NCI-H146 treated with DMSO at 0.1 percent for 48 hours (cell line): ENCODE measurements around the gene DNAJB5.
"Not testable (repeated sequence)": the region's sequence is repeated elsewhere in the genome, so short reads cannot be mapped to it uniquely, and the experiment has no call there.

ENCODE experiments used
- DNase-seq: peaks from one replicate; lab custom pipeline; 2025; ENCODE audit not compliant: unreplicated experiment; lab: John Stamatoyannopoulos, UW

Gene DNAJB5

GRCh38 chr9:34998266-34998665 is 8.7 kb downstream of the DNAJB5 start:
- no peak for DNase-seq

- DNase-seq = no peak
These were observed 10.0 kb downstream of the DNAJB5 start for GRCh38 chr9:34999576-34999975.

GRCh38 chr9:35000535-35001284 is 11.2 kb downstream of the DNAJB5 start:
- no peak for DNase-seq

- no peak for DNase-seq
These were observed 11.7 kb downstream of the DNAJB5 start for GRCh38 chr9:35001285-35001677.

GRCh38 chr9:35001803-35002502 is 12.4 kb downstream of the DNAJB5 start:
- DNase-seq = no peak

- no peak for DNase-seq
These were observed 13.1 kb downstream of the DNAJB5 start for GRCh38 chr9:35002623-35003022.

DNA sequence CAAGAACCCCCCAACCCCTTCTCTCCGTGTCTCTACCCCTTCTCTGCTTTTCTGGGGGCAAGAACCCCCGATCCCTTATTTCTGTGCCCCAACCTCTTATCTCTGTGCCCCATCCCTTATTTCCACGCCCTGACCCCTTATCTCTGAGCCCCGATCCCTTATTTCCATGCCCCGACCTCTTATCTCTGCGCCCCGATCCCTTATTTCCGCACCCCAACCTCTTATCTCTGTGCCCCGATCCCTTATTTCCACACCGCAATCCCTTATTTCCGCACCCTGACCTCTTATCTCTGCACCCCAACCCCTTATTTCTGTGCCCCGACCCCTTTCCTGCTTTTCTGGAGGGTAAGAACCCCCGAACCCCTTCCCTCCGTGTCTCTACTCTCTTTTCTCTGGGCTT is 14.8 kb downstream of the DNAJB5 start:
- not testable (repeated sequence) for DNase-seq

DNA sequence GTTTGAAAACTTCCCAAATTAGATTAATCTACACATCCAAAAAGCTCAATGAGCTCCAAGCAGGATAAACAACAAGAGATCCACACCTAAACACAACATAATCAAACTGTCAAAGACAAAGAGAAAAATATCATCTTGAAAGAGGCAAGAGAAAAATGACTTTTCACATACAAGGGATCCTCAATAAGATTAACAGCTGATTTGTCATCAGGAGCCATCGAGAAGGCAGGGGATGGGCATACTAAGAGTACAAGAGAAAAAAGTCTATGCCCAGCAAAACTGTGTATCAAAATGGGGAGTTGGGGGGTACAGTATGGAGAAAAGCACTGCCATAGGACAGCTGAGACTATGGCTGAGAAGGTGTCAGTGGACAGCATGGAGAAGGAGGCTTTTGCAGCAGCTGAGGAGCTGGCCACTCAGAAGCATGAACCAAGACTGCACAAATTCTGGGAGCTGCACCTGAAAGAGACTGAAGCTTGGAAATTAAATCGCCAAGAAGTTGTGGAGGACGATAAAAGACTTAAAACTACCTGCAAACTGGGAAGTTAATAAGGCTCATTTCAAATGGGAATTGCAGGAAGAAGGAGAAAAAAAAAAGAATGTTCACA is 20.9 kb downstream of the DNAJB5 start:
- DNase-seq = no peak

DNA sequence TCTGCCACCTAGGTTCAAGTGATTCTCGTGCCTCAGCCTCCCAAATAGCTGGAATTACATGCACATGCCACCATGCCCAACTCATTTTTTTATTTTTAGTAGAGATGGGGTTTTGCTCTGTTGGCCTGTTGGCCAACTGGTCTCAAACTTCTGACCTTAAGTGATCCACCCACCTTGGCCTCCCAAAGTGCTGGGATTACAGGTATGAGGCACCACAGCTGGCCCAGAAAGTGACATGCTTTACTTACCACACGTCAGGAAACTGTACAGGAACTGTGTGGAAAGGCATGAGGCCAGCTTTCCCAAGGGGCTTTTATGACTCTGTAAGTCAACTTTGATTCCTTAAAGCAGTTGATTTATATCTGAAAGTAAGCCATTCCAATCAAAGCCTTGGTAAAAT is 25.0 kb downstream of the DNAJB5 start:
- DNase-seq = no peak

GRCh38 chr9:35023443-35023842 is 33.9 kb downstream of the DNAJB5 start:
- not testable (repeated sequence) for DNase-seq

DNA sequence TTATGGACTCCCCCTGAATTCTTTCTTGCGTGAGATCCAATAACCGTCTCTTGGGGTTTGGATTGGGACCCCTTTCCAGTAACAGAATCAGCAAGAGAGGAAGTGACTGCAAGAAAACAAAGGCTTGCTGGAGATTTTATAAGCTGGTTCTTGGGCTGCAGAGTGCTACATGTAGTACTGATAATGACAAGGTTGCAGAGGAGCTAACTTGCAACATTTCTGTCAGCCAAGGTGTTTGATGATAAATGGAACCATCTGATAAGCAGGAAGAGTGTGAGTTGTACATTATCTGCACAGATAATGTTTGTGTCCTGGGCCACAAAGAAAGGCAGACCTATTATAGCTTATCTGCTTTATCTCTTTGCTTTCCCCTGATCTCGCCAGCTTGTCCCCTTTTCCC is 37.1 kb downstream of the DNAJB5 start:
- no peak for DNase-seq

GRCh38 chr9:35027374-35027773 is 37.8 kb downstream of the DNAJB5 start:
- DNase-seq = no peak

DNA sequence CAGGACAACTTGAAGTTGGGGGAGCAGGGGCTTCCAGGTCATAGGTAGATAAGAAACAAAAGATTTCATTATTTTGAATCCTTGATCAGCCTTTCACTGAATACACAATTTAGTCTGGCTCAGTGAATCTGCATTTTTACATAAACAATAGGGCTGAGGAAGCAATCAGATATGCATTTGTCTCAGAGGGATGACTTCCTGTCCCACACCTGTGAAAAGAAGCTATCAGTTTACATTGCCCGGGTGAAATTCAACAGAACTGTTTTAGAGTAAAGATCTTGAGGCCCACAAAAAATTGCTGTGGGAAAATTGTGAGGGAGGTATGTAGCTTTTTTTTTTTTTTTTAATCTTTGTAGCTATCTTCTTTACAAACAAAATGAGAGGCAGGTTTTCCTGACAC is 38.3 kb downstream of the DNAJB5 start:
- DNase-seq = no peak

DNA sequence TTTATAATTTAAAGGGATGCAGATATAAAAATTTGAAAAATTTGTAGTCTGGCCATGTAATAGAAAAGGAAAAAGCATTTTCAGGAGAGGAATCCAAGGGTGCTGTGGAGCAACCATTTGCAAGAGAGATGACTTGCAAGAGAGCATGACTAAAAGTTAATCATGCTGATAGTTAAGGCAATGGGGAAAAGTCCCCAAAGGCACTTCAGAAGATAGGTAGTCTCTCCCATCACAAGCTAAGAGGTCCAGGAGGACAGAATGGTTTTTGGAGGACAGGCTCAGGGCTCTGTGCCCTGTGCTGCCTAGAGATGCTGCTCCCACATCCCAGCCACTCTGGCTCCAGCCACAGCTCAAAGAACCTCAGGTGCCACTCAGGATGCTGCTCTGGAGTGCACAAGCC is 38.8 kb downstream of the DNAJB5 start:
- no peak for DNase-seq

DNA sequence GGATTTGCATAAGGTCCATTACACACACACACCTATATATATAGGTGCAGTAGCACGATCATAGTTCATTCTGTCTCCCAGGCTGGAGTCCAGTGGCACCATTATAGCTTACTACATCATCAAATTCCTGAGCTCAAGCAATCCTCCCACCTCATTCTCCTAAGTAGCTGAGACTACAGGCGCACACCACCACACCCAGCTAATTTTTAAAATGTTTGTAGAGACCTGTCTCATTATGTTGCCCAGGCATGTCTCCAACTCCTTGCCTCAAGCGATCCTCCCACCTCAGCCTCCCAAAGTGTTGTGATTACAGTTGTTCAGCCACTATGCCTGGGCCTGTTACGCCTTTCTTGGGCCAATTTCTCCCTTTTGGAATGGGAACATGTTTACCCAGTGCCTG is 39.7 kb downstream of the DNAJB5 start:
- no peak for DNase-seq

GRCh38 chr9:35029852-35030251 is 40.3 kb downstream of the DNAJB5 start:
- no peak for DNase-seq

- DNase-seq = no peak
These were observed 43.6 kb downstream of the DNAJB5 start for GRCh38 chr9:35033101-35033500.

DNA sequence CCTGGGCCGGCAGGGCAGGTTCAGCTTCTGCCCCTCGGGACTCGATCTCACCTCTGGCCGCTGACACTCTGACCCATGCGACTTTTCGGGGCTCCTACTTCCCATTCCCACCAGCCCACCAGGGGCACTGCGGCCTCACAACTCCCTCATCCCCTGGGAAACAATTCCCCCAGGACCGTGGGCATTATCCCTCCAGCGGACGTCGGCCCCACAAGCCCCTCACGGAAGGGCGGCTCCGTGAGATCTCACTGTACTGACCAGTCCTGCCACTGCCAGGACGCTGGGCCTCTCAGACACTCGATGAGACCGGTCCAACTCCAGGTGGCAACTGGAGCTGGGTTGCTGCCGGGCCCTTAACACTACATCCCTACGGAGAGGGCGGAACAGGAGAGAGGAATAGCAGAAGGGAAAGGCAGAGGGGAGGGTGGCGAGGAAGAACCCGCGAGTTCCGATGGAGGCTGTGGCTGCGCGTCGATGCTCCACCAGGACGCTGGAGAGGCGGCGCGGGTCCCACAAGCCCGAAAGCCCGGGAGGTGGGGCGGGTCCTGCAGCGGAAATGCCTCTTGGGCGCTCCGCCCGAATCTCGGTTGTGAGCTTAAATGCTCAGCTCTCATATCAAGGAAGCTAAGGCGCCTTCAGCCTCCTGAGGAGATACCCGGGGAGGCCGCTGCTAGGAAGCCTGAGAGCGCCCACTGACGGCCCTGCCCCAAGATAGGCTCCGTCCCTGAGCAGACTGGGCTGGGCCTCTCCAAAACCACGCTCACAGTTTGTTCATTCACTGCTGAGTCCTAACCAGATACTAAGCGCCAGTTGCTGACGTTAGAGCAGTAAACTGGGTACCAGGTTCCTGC is 46.5 kb downstream of the DNAJB5 start:
- DNase-seq = no peak

DNA sequence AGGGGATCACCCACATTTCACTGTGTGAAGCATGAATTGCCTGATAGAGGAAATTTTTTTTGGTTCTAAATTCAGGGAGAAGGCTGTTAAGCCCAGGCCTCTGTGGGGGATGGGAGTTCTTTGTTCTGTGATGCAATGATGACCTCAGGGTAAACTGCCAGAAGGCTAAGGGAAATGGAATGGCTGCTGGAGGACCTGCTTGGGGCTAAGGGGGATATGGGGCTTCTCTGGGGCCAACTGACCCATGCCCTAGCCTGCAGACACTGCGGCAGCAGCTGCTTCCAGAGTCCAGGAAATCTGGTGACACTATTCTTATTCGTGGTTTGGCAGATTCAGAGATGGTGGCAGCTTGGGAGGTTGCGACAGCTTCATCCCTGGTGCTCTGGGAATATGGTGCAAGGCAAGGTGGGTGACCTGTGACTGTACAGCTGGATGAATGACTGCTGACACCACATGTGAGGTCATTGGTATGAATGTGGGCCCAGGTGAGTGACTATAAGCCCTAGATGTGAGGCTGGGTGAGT is 52.6 kb downstream of the DNAJB5 start:
- DNase-seq = no peak

GRCh38 chr9:35042891-35043545 is 53.5 kb downstream of the DNAJB5 start:
- DNase-seq = no peak

DNA sequence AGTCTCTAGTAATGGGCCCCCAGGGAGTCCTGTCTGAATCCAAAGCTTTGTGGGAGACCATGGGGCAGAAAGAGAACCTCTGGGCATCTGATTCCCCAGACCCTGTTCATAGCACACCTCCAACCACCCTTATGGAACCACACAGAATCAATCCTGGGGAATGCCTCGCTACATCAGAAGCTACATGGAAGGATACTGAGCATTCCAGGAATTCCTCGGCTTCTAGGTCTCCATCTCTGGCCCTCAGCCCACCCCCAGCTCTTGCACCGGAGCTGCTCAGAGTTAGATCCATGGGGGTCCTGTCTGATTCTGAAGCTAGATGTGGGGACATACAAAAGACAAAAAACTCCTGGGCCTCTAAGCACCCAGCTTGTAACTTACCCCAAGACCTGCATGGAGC is 54.5 kb downstream of the DNAJB5 start:
- DNase-seq = no peak
